GM18873 (cell line): ENCODE data around the gene LIN52.

Experiments used
- ATAC-seq: cut with Tn5 transposase; IDR thresholded peaks from one replicate; pipeline ENCODE4 v1.9.1; 2021; ENCODE audit warnings: mild to moderate bottlenecking, moderate library complexity, moderate number of reproducible peaks; ENCODE audit not compliant: unreplicated experiment, low FRiP score

LIN52 gene

DNA sequence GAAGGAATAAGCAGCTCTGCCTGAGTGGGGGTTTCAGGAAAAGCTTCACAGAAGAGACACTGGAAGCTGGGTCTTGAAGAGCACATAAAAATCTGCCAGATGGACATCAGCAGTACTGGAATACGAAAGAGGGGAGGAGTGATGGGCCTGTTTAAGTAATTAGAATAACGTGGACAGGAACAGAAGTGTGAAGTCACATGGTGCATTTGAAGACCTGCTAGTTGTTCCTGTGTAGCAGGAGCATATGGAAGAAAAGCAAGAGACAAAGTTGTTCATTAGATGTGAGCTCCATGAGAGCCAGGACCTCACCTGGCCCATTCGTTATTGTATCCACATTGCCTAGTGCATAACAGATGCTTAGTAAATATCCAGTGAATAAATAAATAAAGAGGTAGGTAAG lies 85.2 kb downstream of the LIN52 start:
- no peak for ATAC-seq

DNA sequence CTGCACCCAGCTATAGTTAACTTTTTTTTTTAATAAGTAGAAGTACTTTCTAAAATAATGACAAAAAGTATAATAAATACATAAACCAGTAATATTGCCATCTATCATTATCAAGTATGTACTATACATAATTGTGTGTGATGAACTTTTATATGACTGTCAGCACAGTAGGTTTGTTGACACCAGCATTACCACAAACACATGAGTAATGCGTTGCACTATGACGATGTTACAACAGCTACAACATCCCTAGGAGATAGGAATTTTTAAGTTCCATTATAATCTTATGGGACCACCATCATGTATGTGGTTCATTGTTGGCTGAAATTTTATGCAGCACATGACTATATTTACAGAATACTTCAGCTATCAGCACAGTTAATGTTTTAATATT lies 91.6 kb downstream of the LIN52 start:
- ATAC-seq: no peak

DNA sequence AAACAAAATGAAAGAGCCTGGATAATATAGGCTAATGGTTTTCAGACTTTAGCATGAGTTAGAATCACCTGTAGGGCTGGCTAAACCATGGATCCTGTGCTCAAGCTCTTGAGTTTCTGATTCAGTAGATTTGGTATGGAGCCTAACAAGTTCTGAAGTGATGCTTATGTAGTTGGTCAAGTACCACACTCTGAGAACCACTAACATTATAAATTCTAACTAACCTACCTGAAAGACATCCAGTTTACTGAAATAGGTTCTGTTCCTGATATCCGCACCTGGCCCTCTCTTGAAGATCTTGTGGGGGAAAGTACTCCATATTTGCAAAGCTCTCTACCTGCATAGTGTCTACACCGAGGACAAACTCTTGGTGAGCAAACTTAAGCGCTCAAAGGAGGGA lies 95.1 kb downstream of the LIN52 start:
- ATAC-seq: no peak

DNA sequence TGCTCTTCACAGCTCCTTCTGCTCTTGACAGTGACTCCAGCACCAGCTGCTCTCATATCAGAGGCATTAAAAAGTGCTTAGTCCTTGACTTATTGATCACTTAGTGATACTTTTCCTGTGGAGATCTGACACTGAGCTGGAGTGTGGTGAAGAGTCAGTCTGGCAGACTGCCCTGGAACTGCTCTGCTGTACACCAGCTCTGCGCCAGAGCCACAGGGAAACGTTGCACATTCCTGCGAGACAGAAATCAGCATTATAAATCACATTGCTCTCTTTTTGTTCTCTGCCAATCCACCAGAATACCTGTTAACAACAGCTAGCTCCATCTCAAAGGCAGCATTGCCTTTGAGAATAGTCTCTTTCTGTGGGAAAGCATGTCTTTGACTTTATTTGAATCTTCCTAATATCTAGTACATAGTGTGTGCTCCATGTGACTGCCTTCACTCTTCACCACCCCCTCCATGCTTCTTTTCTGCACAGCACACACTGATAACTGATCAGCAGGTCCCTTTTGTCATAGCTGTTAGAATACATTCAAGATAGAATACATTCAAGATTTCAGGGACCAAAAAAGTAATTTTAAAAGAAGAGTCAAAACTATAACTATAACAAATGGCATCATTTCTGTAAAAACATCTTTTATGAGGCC lies 106.3 kb downstream of the LIN52 start:
- no peak for ATAC-seq

DNA sequence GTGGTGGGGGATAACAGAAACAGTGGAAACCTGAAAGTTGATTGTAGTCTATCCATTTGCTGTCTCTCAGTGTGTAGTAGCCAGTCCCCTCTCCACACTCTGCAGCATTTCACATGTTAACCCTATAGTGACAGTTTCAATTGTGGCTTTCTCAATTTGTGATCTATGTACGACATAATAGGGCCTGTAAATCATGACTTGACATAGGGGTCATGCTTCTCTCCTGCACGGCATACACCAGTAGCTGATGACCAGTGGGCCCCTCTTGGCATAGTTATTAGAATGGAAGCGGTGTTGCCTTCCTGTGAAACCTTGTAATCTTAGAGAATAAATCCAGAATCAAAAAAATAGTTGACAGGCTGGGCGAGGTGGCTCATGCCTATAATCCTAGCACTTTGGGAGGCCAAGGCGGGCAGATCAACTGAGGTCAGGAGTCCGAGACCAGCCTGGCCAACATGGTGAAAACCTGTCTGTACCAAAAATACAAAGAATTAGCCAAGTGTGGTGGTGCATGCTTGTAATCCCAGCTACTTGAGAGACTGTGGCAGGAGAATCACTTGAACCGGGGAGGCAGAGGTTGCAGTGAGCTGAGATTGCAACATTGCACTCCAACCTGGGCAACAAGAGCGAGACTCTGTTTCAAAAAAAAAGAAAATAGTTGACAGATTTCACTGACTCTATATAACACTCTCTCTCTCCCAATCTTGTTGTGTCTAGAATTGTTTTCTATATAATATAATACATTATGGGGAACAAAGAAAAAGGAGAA lies 109.9 kb downstream of the LIN52 start:
- ATAC-seq: no peak

DNA sequence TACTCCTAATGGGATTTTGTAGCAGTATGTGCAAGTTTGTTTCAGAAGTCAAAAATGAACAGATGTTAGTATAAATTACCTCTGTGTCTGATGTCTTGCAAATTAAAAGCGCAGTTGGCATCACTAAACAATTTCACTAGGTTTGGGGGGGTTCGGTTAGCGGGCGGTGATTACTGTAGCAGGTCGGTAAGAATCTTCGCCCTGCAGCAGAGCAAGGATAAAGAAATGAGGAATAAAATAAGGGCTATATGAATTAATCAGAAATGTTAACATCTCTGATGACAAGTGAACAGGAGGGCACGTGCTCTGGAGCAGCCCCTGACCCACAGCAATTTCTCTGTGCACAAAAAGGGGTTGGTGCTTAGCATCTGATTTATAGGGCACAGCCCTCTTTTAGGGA lies 110.9 kb downstream of the LIN52 start:
- ATAC-seq: no peak

DNA sequence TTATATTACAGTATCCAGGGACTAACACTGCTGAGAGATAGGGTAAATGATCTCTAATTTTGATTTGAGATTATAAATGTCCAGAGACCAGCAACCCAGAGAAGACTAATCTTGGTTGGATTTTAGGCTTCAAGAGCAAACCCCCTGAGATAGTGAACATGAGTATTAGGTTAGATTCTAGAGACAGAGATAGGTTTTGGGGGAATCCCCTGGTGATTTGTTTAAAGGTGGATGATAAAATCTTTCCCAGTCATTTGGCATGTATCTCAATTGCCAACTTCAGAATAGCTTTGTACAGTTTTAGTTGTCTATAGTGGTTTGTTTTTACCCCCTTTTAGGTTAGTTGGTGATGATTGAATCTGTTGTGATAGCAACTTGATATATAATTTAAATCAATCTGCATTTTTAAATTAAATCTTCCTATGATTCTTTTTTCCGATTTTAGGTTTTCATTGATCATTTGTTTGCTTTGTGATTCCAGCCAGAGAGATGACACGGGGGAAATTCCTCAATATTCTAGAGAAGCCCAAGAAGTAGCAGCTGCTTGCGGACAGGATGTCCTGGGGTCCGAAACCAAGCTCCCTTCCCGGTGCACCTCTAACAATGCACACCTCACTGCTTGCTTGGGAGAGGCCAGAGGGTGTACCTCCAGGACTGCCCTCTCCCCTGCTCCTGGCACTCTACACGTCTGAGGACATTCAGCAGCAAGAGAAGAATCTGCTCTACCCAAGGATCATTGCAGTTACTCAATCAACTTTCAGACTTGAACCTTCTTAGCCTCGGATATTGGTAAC lies 113.9 kb downstream of the LIN52 start:
- no peak for ATAC-seq

DNA sequence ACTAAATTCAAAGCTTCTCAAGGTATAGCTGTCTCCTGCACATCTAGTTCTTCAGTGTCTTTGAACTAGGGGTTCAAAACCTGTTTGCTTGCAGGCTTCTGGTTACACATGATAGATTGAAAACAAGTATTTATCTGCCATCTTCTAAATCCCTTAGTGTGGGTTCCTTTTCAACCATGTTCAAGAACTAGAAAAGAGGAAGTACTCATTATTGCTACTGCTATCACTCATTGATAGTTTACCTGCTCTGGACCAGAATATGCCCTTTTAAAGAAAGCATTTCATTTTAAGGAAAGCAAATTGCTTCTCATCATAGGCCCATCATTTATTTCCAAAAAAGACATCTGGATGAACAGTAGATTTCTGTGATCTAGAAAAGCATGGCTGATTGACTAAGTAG lies 117.4 kb downstream of the LIN52 start:
- ATAC-seq: no peak

DNA sequence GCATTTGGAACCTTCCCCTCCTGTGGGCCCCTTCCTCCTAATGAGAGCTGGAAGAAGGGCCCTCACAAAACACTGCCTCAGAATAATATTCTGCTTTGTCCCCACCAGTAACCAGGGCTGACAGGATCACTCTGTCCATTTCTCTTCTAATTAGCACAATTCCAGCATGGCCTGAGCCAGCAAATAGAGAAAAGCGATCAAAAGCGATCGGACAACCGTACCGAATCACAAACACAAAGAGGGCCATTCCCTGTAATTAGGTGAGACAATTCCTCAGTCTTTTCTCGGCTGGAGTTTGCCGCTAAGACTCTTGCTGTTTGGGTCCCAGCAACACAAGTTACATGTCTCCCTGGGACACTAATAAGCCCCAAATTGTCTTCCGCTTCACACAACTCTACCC lies 118.9 kb downstream of the LIN52 start:
- ATAC-seq: no peak

DNA sequence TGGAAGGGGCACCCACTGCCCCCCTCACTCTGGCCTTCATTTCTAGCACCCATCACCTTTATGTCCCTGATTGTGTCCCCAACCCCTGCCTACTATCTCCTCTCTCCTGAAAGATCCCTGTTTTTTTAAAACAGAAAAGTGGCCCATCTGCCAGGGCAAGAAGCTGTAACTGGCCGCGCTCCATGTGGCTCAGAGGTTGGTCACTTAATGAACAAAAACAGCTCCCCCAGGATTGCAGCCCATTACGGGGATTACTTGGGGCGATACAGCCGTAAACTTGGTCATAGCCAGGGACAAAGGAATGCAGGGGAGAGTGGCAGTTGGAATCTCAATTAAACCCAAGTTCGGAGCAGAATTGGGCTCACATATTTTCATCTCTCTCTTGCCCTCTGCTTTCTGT lies 119.7 kb downstream of the LIN52 start:
- no peak for ATAC-seq

DNA sequence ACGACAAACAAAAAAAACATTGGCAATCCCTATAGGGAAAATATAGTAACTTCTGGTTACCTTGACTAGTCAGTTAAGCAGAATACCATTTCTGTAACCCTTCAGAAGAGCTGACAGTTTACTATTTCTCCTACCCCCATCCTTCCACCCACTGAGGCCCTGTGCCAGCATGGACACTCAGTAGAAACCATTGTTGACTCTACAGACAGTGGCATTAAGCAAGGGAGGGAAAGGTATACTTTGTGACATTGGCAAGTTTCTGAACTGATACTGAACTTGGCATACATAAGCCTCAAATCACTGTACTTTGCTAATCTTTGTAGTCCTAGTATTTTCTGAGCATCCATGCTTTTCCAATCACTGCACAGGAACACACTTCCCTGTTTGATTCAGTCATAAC lies 121.1 kb downstream of the LIN52 start:
- ATAC-seq: no peak

DNA sequence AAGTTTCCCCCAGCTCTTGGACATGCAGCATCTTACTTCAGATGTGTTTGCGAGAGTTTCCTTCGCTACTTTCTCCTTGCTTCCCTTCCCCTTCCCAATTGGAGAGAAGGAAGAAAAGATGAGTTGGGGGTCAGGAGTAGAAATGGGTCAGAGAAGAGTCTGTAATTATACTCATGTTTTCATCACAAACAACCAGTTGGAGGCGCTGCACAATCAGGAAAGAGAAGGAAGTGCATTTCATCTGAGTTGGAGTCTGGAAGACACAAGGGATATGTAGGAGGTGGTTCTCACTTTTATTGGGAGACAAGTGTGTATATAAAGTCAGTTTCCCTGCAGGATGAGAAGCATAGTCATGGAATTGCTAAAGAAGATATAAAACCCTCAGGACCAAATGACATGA lies 123.2 kb downstream of the LIN52 start:
- no peak for ATAC-seq

DNA sequence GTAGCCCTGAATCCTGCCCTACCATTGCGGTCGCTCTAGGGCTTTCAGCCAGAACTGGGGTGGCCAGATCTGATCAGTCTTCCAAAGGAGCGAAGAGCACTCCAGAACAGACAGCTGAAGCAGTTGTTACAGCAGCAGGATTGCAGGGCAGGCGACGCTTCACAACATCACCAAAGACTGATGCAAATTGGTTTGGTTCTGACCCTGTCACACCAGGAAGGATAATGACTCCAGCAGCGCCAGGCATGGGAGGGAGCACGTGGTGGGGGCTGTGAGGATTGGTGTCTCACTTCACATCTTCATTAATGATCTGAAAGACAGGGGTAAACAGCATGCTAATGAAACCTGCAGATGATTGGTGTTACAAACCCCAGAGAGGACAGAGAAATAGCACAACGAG lies 123.9 kb downstream of the LIN52 start:
- no peak for ATAC-seq

DNA sequence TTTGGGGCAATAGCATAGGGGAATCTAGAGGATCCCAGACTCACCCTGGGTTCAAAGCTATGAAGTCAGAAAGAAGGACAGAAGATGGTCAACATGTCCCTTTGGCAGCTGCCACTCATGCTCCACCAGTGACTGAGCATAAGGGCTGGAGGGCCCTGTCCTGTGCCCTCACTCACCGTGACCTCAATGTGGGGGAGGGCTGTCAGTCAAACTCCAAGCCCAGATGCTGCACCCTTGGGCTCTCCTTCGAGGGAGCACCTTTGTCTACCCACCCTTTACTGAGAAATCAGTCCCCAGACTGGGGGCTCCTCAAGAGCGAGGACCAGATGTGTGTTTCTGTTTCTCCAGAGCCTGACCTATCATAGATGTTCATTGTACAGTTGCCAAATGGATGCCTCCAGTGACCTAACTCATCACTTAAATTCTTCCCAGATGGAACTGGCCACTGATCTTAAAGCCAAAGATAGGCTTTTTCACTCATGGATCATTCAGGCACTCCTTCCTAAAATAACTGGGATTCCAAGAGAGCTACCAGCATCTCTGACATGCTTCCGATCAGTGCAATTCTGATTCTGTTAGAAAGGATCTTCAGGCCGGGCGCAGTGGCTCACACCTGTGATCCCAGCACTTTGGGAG lies 127.3 kb downstream of the LIN52 start:
- ATAC-seq: no peak

DNA sequence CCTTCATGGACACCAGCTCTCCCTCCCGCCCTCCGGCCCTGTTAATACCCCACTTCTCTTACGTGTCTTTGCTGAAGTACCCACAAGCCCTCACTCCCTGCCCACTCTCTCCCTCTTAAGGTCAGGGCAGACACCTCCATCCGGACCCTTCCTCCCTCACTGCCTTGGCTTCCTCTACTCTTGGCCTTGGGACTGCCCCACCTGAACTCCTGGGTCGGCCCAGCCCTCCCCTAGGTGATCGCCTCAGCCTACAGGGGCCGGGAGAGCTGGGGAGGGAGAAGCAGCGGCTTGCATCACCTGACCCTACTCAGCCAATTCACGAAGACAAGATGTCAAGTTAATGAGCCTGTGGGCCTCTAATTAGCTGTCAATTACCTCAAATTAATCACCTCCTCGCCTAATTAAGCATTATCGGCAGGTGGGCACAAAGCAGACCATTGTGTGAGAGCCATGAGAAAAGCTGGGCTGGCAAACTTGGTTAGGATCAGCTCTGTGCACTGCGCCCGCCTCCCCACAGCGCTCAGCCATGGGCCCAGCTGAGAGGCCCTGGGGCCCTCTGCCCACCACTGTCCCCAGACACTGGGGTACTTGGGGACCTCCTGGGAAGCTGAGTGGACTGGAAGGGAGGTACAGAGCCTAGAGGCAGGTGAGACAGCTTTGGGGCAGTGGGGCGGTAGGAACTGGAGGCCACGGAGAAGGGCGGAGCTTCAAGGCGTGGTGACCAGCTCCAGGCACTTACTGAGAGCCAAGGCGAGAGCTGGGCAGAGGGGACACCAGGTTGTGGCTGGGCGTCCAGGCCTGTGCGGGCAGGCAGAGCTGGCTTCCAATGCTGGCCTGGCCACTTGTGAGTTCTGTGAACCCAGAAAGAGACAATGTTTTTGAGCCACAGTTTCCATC lies 129.4 kb downstream of the LIN52 start:
- no peak for ATAC-seq

DNA sequence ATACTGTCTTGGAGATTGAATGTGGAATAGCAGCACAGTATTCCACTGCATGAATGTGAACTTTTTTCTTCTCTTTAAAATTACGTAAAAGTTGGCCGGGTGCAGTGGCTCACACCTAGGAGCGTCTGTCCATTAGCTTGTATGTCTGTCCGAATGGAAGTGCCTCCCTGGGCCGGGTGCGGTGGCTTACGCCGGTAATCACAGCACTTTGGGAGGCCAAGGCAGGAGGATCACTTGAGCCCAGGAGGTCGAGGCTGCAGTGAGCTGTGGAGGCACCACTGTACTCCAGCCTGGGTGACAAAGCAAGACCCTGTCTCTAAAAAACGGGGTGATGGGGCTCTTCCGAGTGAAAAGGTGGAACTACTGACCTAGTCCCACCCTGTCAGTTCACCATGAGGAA lies 131.9 kb downstream of the LIN52 start:
- no peak for ATAC-seq

DNA sequence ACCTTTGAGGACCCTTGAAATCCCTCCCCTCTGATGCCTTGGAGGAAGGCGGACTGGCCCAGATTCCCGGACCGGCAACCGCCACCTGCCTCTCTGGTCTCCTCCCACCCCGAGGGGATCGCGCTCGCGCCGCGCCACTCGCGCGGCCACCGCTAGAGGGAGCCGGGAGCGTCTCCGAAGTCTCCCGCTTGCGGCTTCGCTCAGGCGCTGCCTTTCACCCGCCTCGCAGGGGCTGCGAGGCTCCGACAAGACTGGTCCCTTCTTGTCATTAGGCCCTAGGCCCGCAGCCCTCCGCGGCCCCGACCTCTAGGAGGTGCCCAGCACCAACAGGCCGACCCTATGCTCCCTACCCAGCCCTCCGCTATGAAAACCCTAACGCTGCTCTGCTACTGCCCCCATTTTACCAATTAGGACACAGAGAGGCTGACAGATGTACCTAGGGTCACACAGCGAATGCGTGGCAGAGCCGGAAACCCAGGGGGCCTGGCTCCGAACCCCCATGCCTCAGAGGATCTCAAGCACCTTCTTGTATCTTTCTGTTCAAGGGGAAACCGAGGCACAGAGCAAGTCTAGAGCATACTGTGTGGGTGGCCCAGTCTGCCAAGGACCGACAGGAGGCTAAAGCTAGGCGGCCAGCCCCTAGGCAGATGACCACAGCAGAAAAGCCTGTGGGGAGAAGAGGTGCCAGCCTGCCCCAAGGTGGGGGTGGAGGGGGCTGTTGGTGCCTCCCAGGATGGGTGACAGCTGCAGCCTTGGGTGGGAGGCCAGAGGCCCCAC lies 133.1 kb downstream of the LIN52 start:
- ATAC-seq: no peak

DNA sequence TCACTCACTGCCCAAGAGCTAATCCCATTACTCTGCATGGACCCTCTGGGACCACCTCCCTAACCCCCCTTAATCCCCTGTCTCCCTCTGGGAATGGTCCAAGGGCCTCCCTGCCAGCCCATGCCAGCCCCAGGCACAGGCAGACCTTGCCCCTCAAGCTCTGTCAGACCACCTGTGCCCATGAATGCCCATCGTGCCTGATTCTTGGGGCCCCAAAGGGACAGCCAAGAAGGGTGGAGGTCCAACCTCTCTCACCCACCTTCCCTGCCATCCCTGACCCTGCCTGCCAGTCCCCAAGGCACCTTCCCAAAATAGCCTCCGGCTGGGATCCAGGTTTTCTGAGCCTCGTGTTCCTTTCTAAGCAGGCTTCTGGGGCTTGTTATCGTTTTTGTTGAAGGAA lies 133.7 kb downstream of the LIN52 start:
- ATAC-seq: no peak
